H9 (cell line): ENCODE results near the gene CCSER1. TPM values are rescaled to one million over a fixed set of nuclear protein-coding genes. Genes with fewer than 3 reads are reported as not detected.
"Not testable (repeated sequence)": the region's sequence is repeated elsewhere in the genome, so short reads cannot be mapped to it uniquely, and the experiment has no call there.

ENCODE experiments used
- DNase-seq: peaks from one replicate; pipeline ENCODE4 v3.0.0-alpha.2; 2017
- H2AFZ ChIP-seq: one replicate; pipeline ENCODE4 v1.6.1; 2013; ENCODE audit warnings: mild to moderate bottlenecking, low read length, control low read depth, moderate library complexity
- H2AK5ac ChIP-seq: 2 replicates; pipeline ENCODE4 v1.6.1; 2013; ENCODE audit warnings: low read length, control low read depth, mixed read lengths; ENCODE audit not compliant: insufficient read length
- H2BK120ac ChIP-seq: one replicate; pipeline ENCODE4 v1.6.1; 2013; ENCODE audit warnings: low read depth, mild to moderate bottlenecking, low read length, control low read depth, inconsistent platforms; ENCODE audit not compliant: poor library complexity, severe bottlenecking
- H2BK12ac ChIP-seq: 2 replicates; pipeline ENCODE4 v1.6.1; 2013; ENCODE audit warnings: low read length, control low read depth, mixed read lengths, low read depth; ENCODE audit not compliant: insufficient read length
- H2BK15ac ChIP-seq: 2 replicates; pipeline ENCODE4 v1.6.1; 2013; ENCODE audit warnings: low read depth, low read length, control low read depth
- H2BK20ac ChIP-seq: one replicate; pipeline ENCODE4 v1.6.1; 2013; ENCODE audit warnings: low read depth, mild to moderate bottlenecking, low read length, control low read depth, inconsistent platforms; ENCODE audit not compliant: poor library complexity, severe bottlenecking
- H2BK5ac ChIP-seq: 2 replicates; pipeline ENCODE4 v1.6.1; 2013; ENCODE audit warnings: low read length, control low read depth, mixed read lengths; ENCODE audit not compliant: insufficient read length
- H3K14ac ChIP-seq: 2 replicates; pipeline ENCODE4 v1.6.1; 2013; ENCODE audit warnings: low read length, control low read depth; ENCODE audit not compliant: insufficient read depth
- H3K18ac ChIP-seq: 2 replicates; pipeline ENCODE4 v1.6.1; 2013; ENCODE audit warnings: low read depth, mild to moderate bottlenecking, mixed read lengths, low read length, control low read depth; ENCODE audit not compliant: insufficient read length
- H3K23ac ChIP-seq: 2 replicates; pipeline ENCODE4 v1.6.1; 2013; ENCODE audit warnings: low read length, control low read depth, mixed read lengths, low read depth; ENCODE audit not compliant: insufficient read length
- H3K23me2 ChIP-seq: 2 replicates; pipeline ENCODE4 v1.6.1; 2013; ENCODE audit warnings: low read depth, mild to moderate bottlenecking, mixed read lengths, low read length, control low read depth; ENCODE audit not compliant: insufficient read length, poor library complexity, severe bottlenecking
- H3K27ac ChIP-seq: 2 replicates; pipeline ENCODE4 v1.5.1; 2013; ENCODE audit warnings: low read length, control low read depth, mixed read lengths, low read depth; ENCODE audit not compliant: insufficient read length
- H3K27me3 ChIP-seq: 2 replicates; pipeline ENCODE4 v1.6.1; 2013; ENCODE audit warnings: low read length, control low read depth, inconsistent platforms; ENCODE audit not compliant: insufficient read depth
- H3K4ac ChIP-seq: 2 replicates; pipeline ENCODE4 v1.6.1; 2013; ENCODE audit warnings: low read depth, mild to moderate bottlenecking, control low read depth, inconsistent platforms, low read length, moderate library complexity
- H3K4me1 ChIP-seq: 2 replicates; pipeline ENCODE4 v1.6.1; 2013; ENCODE audit warnings: low read length, control low read depth, inconsistent platforms; ENCODE audit not compliant: insufficient read depth
- H3K4me2 ChIP-seq: 2 replicates; pipeline ENCODE4 v1.6.1; 2013; ENCODE audit warnings: low read length, control low read depth, mixed read lengths; ENCODE audit not compliant: insufficient read length, insufficient read depth
- H3K56ac ChIP-seq: 2 replicates; pipeline ENCODE4 v1.6.1; 2013; ENCODE audit warnings: low read depth, mild to moderate bottlenecking, mixed read lengths, low read length, control low read depth; ENCODE audit not compliant: insufficient read length
- H3K79me1 ChIP-seq: 2 replicates; pipeline ENCODE4 v1.6.1; 2013; ENCODE audit warnings: low read depth, mild to moderate bottlenecking, moderate library complexity, low read length, control low read depth, inconsistent platforms; ENCODE audit not compliant: insufficient read depth, poor library complexity, severe bottlenecking
- H3K79me2 ChIP-seq: 2 replicates; pipeline ENCODE4 v1.6.1; 2013; ENCODE audit warnings: low read length, control low read depth, inconsistent platforms; ENCODE audit not compliant: insufficient read depth
- H3K9ac ChIP-seq: 2 replicates; pipeline ENCODE4 v1.6.1; 2013; ENCODE audit warnings: low read length, control low read depth, mixed read lengths; ENCODE audit not compliant: insufficient read length; ENCODE audit errors: extremely low read depth
- H3K9me3 ChIP-seq: one replicate; pipeline ENCODE4 v1.6.1; 2013; ENCODE audit warnings: low read depth, low read length, inconsistent platforms; ENCODE audit not compliant: control insufficient read depth
- H3T11ph ChIP-seq: one replicate; pipeline ENCODE4 v1.6.1; 2013; ENCODE audit warnings: mild to moderate bottlenecking, low read length, control low read depth, inconsistent platforms
- H4K20me1 ChIP-seq: one replicate; pipeline ENCODE4 v1.6.1; 2013; ENCODE audit not compliant: control insufficient read depth, insufficient read length, insufficient read depth
- H4K5ac ChIP-seq: 2 replicates; pipeline ENCODE4 v1.6.1; 2013; ENCODE audit warnings: low read depth, mild to moderate bottlenecking, mixed read lengths, low read length, control low read depth; ENCODE audit not compliant: insufficient read length
- H4K8ac ChIP-seq: replicated peaks from 2 replicates; pipeline ENCODE4 v1.6.1; 2013; ENCODE audit warnings: low read length, control low read depth, mixed read lengths, low read depth; ENCODE audit not compliant: insufficient read length
- H4K91ac ChIP-seq: 2 replicates; pipeline ENCODE4 v1.6.1; 2013; ENCODE audit warnings: low read depth, mild to moderate bottlenecking, moderate library complexity, mixed read lengths, low read length, control low read depth; ENCODE audit not compliant: insufficient read length
- H3K27ac Mint-ChIP-seq, 3 experiments: 2 replicates in 2 of 3; 3 replicates in 1 of 3; pipeline ENCODE4 v1.8.0; 2020 to 2021; ENCODE audit warnings: mixed read lengths in 3 of 3, mild to moderate bottlenecking in 1 of 3, moderate library complexity in 1 of 3
- H3K27me3 Mint-ChIP-seq: 2 replicates; pipeline ENCODE4 v1.8.0; 2021; ENCODE audit warnings: low read depth, mild to moderate bottlenecking, moderate library complexity, mixed read lengths
- H3K36me3 Mint-ChIP-seq, 3 experiments: 2 replicates in 2 of 3; 3 replicates in 1 of 3; pipeline ENCODE4 v1.8.0; 2020 to 2021; ENCODE audit warnings: low read depth in 3 of 3, mixed read lengths in 3 of 3; ENCODE audit not compliant: insufficient read depth in 1 of 3
- H3K4me1 Mint-ChIP-seq, 2 experiments: 2 replicates each; pipeline ENCODE4 v1.8.0; 2020; ENCODE audit warnings: mixed read lengths in 2 of 2
- H3K4me3 Mint-ChIP-seq, 2 experiments: 2 replicates in 1 of 2; 3 replicates in 1 of 2; pipeline ENCODE4 v1.8.0; 2020 to 2021; ENCODE audit warnings: mild to moderate bottlenecking in 2 of 2, mixed read lengths in 2 of 2, moderate library complexity in 1 of 2
- H3K9me3 Mint-ChIP-seq, 2 experiments: 2 replicates in 1 of 2; 3 replicates in 1 of 2; pipeline ENCODE4 v1.8.0; 2020; ENCODE audit warnings: mild to moderate bottlenecking in 2 of 2, mixed read lengths in 2 of 2, moderate library complexity in 1 of 2
- CTCF ChIP-seq: fragments of 200-600 bp; sonication (generic); conservative IDR thresholded peaks from 3 replicates; pipeline ENCODE4 v1.8.0; 2021; ENCODE audit warnings: antibody characterized with exemption, mild to moderate bottlenecking
- WGBS: extraction: QIAGEN DNeasy Blood & Tissue Kit; methylation state at CpG from one replicate; pipeline ENCODE4 v1.1.7; 2013; ENCODE audit warnings: missing lambda C conversion rate, low lambda C conversion rate, mixed read lengths; ENCODE audit not compliant: insufficient read length; ENCODE audit errors: extremely low coverage; 5-methylcytosine and 5-hydroxymethylcytosine counted together
- total RNA-seq: library from RNA; stranded (reverse); gene quantifications from 2 replicates; pipeline ENCODE4 v1.2.1, GENCODE V29; 2021

Gene CCSER1
- total RNA-seq, 1 experiment from 2014 or later, result 0.37 TPM

DNA sequence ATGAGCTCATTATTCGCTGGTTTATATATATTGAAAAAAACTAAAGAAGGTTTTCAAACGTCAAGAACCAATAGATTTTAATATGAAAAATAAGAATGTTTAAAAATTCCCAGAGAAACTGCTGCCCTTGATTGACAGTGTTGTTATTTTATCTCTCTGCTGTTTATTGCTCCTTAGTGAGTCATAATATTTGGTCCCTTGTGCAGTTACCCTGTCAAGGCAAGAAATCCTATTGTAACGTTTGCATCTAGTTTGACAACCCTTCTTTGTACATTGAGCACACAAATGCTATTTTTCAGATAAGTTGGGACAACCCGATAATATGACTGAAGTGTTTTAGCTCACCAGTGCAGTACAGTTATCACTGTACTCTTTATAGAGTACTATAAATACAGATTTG lies 349.4 kb downstream of the CCSER1 start:
- Histone ChIP-seq H4K20me1 (no peaks in the 10 kb centered on the region), H2BK5ac (no peak overlapping the region), H2AFZ (no peak overlapping the region), H3K27ac (no peak overlapping the region), H3K79me1 (no peaks in the 10 kb centered on the region), H2BK120ac (no peak overlapping the region), H3T11ph (no peak overlapping the region), H3K27me3 (no peaks in the 10 kb centered on the region), H4K8ac (no peak overlapping the region), H3K4ac (no peak overlapping the region), H2BK12ac (no peak overlapping the region), H3K14ac (no peak overlapping the region), H3K23ac (no peak overlapping the region), H2BK15ac (no peak overlapping the region), H3K79me2 (no peaks in the 10 kb centered on the region), H3K56ac (no peak overlapping the region), H3K9me3 (no peaks in the 10 kb centered on the region), H4K91ac (no peak overlapping the region), H2BK20ac (no peak overlapping the region), H3K18ac (no peak overlapping the region), H3K9ac (no peak overlapping the region), H3K23me2 (no peaks in the 10 kb centered on the region), H4K5ac (no peak overlapping the region), H3K4me2 (no peak overlapping the region), H3K4me1 (no peaks in the 10 kb centered on the region), H2AK5ac (no peak overlapping the region)
- Mint-ChIP-seq H3K9me3 (peaks cover 10 to 16% of the 10 kb centered on the region in 2 experiments), H3K27ac (no peak overlapping the region), H3K4me1 (no peaks in the 10 kb centered on the region), H3K4me3 (no peak overlapping the region), H3K27me3 (no peaks in the 10 kb centered on the region), H3K36me3 (peaks cover 0 to 10% (median 10%) of the 10 kb centered on the region in 3 experiments; a peak in 4 of 7 replicates)
- no peak for DNase-seq
- WGBS, result no CpG with 5 or more reads among the region's 4 CpGs
- TF ChIP-seq CTCF, result no peak

- peaks cover 8 to 35% (median 28%) of the 10 kb centered on the region in 3 experiments for H3K36me3 Mint-ChIP-seq
- H3K27ac ChIP-seq, H3K18ac ChIP-seq, H2BK120ac ChIP-seq, H2BK20ac ChIP-seq, H3K9me3 ChIP-seq, H3K79me2 ChIP-seq, H3K23me2 ChIP-seq, H3K9ac ChIP-seq, H3T11ph ChIP-seq, H3K4ac ChIP-seq, H3K56ac ChIP-seq, H2BK5ac ChIP-seq, H4K91ac ChIP-seq, H2AK5ac ChIP-seq, H3K27ac Mint-ChIP-seq, H4K5ac ChIP-seq, H2AFZ ChIP-seq, H4K20me1 ChIP-seq, H3K27me3 Mint-ChIP-seq, H3K4me2 ChIP-seq, H3K4me1 ChIP-seq, H4K8ac ChIP-seq, H3K14ac ChIP-seq, H3K23ac ChIP-seq, H2BK15ac ChIP-seq, H3K4me1 Mint-ChIP-seq, H3K27me3 ChIP-seq, DNase-seq, H2BK12ac ChIP-seq, H3K79me1 ChIP-seq, H3K4me3 Mint-ChIP-seq: not testable (repeated sequence)
- WGBS, result no CpG with 5 or more reads among the region's 9 CpGs
- peaks cover 47 to 49% of the 10 kb centered on the region in 2 experiments for H3K9me3 Mint-ChIP-seq
These were observed 357.7 kb downstream of the CCSER1 start for GRCh38 chr4:90484894-90485293.
